ENCODE measurements around the gene DOCK1. TPM values are rescaled to one million over a fixed set of nuclear protein-coding genes. Genes with fewer than 3 reads are reported as not detected.

DOCK1 gene
- polyA plus RNA-seq, 1 of the 3 experiments (the other 2 are of a cell fraction), result 15.5 TPM

DNA sequence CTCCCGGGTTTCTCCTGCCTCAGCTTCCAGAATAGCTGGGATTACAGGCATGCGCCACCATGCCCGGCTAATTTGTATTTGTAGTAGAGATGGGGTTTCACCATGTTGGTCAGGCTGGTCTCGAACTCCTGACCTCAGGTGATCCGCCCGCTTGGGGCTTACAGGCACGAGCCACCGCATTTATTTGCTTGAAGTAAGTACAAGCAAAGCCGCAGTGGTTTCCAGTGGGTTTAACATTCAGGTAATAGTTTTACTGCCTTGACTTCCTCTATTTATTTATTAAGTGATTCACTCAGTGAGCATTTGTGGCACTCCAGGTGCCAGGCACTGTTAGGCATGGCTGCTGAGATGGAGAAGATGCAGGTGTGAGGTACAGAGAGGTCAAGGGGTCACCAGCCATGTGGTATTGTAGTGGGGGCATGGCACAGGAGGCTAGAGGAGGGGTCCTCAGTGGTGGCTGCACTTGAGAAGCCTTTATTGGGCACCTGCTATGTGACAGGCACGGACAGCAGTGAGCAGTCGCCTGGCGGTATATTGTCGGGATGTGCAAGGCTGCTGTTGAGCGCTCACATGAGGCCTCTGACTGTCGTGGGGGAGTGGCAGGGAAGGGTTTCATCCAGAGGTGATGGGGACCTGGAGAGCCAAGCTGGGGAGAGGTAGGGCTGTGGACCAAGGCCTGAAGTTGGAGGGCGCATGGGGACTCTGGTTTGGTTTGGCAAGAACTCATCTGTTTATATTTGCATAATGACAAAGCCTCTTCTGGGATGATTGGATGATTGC lies 54.9 kb downstream of the DOCK1 start (continued):
- TF ChIP-seq, protein P1, sequence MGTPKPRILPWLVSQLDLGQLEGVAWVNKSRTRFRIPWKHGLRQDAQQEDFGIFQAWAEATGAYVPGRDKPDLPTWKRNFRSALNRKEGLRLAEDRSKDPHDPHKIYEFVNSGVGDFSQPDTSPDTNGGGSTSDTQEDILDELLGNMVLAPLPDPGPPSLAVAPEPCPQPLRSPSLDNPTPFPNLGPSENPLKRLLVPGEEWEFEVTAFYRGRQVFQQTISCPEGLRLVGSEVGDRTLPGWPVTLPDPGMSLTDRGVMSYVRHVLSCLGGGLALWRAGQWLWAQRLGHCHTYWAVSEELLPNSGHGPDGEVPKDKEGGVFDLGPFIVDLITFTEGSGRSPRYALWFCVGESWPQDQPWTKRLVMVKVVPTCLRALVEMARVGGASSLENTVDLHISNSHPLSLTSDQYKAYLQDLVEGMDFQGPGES (IDR thresholded peaks at IDR 0.05; ENCODE audit: low read depth, low read length), result no peak
- TF ChIP-seq FOXJ3 (CRISPR knock-in tag; IDR thresholded peaks at IDR 0.05) (no peak), POLR2AphosphoS5 (IDR thresholded peaks at IDR 0.05; ENCODE audit: low read depth, low read length) (no peak)

DNA sequence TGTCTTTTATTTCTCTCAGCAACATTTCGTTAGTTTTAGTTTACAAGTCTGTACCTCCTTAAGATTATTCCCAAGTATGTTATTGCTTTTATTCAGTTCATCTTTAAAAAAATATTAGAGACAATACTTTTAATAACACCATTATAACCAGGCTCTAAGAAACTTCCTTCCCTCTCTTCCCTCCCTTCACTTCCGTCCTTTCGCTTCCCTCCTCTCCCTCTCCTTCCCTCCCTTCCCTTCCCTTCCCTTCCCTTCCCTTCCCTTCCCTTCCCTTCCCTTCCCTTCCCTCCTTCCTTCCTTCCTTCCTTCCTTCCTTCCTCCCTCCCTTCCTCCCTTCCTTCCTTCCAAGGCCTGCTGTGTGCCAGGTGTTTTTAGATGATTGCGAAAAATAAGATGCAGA lies 58.1 kb downstream of the DOCK1 start:
- Histone ChIP-seq H3K4me3 (ENCODE audit: low read depth in 2 of 2, low read length in 1 of 2) (no peak overlapping the region), H3K27me3 (ENCODE audit: insufficient read depth) (no peaks in the 10 kb centered on the region), H3K27ac (ENCODE audit: low read depth in 2 of 2, low read length in 1 of 2) (no peak overlapping the region), H3K9ac (no peak overlapping the region), H4K20me1 (ENCODE audit: insufficient read depth) (peaks cover 36% of the 10 kb centered on the region), H3K9me3 (no peaks in the 10 kb centered on the region), H3K4me2 (no peak overlapping the region), H3K4me1 (ENCODE audit: control insufficient read depth in 1 of 2, insufficient read depth in 2 of 2, low read depth in 1 of 2, low read length in 1 of 2) (peaks cover 0 to 2% of the 10 kb centered on the region in 2 experiments; a peak in 1 of 4 replicates), H3K79me2 (ENCODE audit: insufficient read depth) (peaks cover 73% of the 10 kb centered on the region), H3K36me3 (replicated peaks in 1 of 2; ENCODE audit: control insufficient read depth in 1 of 2, insufficient read depth in 2 of 2, low read length in 1 of 2) (no peaks in the 10 kb centered on the region), H2AFZ (ENCODE audit: low read depth) (no peak overlapping the region), H3K9me2 (no peaks in the 10 kb centered on the region), H3F3A (replicated peaks; ENCODE audit: insufficient read depth) (no peaks in the 10 kb centered on the region)
- DNase-seq, result no peak
- ChIA-PET POLR2A (no interaction called here), CTCF (no interaction called here)
- 92% methylated on average over 4 of the region's 4 CpGs for WGBS (ENCODE audit: low lambda C conversion rate)
- no peak for TF ChIP-seq TCF12 (IDR thresholded peaks at IDR 0.05)
- TF ChIP-seq FOXM1 (IDR thresholded peaks at IDR 0.05; ENCODE audit: low read depth), result no peak
- TF ChIP-seq, protein P2, sequence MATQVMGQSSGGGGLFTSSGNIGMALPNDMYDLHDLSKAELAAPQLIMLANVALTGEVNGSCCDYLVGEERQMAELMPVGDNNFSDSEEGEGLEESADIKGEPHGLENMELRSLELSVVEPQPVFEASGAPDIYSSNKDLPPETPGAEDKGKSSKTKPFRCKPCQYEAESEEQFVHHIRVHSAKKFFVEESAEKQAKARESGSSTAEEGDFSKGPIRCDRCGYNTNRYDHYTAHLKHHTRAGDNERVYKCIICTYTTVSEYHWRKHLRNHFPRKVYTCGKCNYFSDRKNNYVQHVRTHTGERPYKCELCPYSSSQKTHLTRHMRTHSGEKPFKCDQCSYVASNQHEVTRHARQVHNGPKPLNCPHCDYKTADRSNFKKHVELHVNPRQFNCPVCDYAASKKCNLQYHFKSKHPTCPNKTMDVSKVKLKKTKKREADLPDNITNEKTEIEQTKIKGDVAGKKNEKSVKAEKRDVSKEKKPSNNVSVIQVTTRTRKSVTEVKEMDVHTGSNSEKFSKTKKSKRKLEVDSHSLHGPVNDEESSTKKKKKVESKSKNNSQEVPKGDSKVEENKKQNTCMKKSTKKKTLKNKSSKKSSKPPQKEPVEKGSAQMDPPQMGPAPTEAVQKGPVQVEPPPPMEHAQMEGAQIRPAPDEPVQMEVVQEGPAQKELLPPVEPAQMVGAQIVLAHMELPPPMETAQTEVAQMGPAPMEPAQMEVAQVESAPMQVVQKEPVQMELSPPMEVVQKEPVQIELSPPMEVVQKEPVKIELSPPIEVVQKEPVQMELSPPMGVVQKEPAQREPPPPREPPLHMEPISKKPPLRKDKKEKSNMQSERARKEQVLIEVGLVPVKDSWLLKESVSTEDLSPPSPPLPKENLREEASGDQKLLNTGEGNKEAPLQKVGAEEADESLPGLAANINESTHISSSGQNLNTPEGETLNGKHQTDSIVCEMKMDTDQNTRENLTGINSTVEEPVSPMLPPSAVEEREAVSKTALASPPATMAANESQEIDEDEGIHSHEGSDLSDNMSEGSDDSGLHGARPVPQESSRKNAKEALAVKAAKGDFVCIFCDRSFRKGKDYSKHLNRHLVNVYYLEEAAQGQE (IDR thresholded peaks at IDR 0.05; ENCODE audit: low read depth, low read length), result no peak
- TF ChIP-seq NRF1 (IDR thresholded peaks at IDR 0.05; ENCODE audit: low read depth, low read length), result no peak
- TF ChIP-seq, protein P3, sequence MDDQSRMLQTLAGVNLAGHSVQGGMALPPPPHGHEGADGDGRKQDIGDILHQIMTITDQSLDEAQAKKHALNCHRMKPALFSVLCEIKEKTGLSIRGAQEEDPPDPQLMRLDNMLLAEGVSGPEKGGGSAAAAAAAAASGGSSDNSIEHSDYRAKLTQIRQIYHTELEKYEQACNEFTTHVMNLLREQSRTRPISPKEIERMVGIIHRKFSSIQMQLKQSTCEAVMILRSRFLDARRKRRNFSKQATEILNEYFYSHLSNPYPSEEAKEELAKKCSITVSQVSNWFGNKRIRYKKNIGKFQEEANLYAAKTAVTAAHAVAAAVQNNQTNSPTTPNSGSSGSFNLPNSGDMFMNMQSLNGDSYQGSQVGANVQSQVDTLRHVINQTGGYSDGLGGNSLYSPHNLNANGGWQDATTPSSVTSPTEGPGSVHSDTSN (IDR thresholded peaks at IDR 0.05), result no peak
- TF ChIP-seq POLR2AphosphoS5 (IDR thresholded peaks at IDR 0.05; ENCODE audit: low read depth, low read length), result no peak
- no peak for TF ChIP-seq NFIC (IDR thresholded peaks at IDR 0.05; ENCODE audit: borderline replicate concordance)

All from SK-N-SH (cell line).